NCI-H2107 (cell line): ENCODE results near the gene OGDH.

Experiments
- DNase-seq: peaks from one replicate; lab custom pipeline; 2025; lab: John Stamatoyannopoulos, UW

OGDH gene

GRCh38 chr7:44738876-44739665, 132.6 kb downstream of the OGDH start:
- DNase-seq, result no peak

GRCh38 chr7:44740055-44740454, 133.6 kb downstream of the OGDH start:
- no peak for DNase-seq

- DNase-seq, result no peak
Measured at GRCh38 chr7:44743750-44744149, 137.3 kb downstream of the OGDH start.

GRCh38 chr7:44748045-44748947, 141.9 kb downstream of the OGDH start, which contains the start of gene ZMIZ2:
Gene ZMIZ2 (plus strand): TSS chr7:44748847. CDS start chr7:44756250, 7,403 bp downstream.
- peak; percentile 96 for DNase-seq

- DNase-seq, result no peak
Measured at GRCh38 chr7:44748948-44749731, 142.7 kb downstream of the OGDH start.

- no peak for DNase-seq
Measured at GRCh38 chr7:44749992-44750391, 143.6 kb downstream of the OGDH start.

- no peak for DNase-seq
Measured at GRCh38 chr7:44750424-44750823, 144.0 kb downstream of the OGDH start.

- DNase-seq, result no peak
Measured at GRCh38 chr7:44750921-44751571, 144.6 kb downstream of the OGDH start.

GRCh38 chr7:44752822-44753221, 146.4 kb downstream of the OGDH start:
- DNase-seq, result no peak

- no peak for DNase-seq
Measured at GRCh38 chr7:44754802-44755697, 148.6 kb downstream of the OGDH start.

- no peak for DNase-seq
Measured at GRCh38 chr7:44755698-44756627, 149.5 kb downstream of the OGDH start.

GRCh38 chr7:44756904-44757303, 150.5 kb downstream of the OGDH start:
- DNase-seq, result no peak

GRCh38 chr7:44757311-44757710, 150.9 kb downstream of the OGDH start:
- DNase-seq, result no peak

- DNase-seq, result no peak
Measured at GRCh38 chr7:44757739-44758138, 151.3 kb downstream of the OGDH start.
